Activated T-cell treated with anti-CD3 and anti-CD28 coated beads for 48 hours (primary cell): ENCODE results near the gene IGFBP5.

Experiments
- DNase-seq: peaks from one replicate; pipeline ENCODE4 v3.0.0-alpha.2; 2020; ENCODE audit warnings: low read depth

Gene IGFBP5

GRCh38 chr2:216688731-216689340, 6.5 kb downstream of the IGFBP5 start:
- DNase-seq: no peak

GRCh38 chr2:216687646-216688045, 7.7 kb downstream of the IGFBP5 start:
- DNase-seq: peak; percentile 20

- DNase-seq: no peak
Measured at GRCh38 chr2:216687111-216687510, 8.2 kb downstream of the IGFBP5 start.

- DNase-seq: no peak
Measured at GRCh38 chr2:216685327-216685875, 9.9 kb downstream of the IGFBP5 start.

- no peak for DNase-seq
Measured at GRCh38 chr2:216683846-216684245, 11.5 kb downstream of the IGFBP5 start.

- DNase-seq: no peak
Measured at GRCh38 chr2:216681683-216682082, 13.7 kb downstream of the IGFBP5 start.

- no peak for DNase-seq
Measured at GRCh38 chr2:216680951-216681629, 14.3 kb downstream of the IGFBP5 start.

- DNase-seq: no peak
Measured at GRCh38 chr2:216679658-216680024, 15.7 kb downstream of the IGFBP5 start.

GRCh38 chr2:216678813-216679657, 16.3 kb downstream of the IGFBP5 start:
- DNase-seq: no peak

- no peak for DNase-seq
Measured at GRCh38 chr2:216678098-216678465, 17.3 kb downstream of the IGFBP5 start.

- DNase-seq: no peak
Measured at GRCh38 chr2:216677439-216678097, 17.8 kb downstream of the IGFBP5 start.

GRCh38 chr2:216676630-216677029, 18.7 kb downstream of the IGFBP5 start:
- DNase-seq: no peak

GRCh38 chr2:216674376-216674775, 21.0 kb downstream of the IGFBP5 start:
- no peak for DNase-seq

- DNase-seq: no peak
Measured at GRCh38 chr2:216673609-216674008, 21.7 kb downstream of the IGFBP5 start.

GRCh38 chr2:216673021-216673420, 22.3 kb downstream of the IGFBP5 start:
- DNase-seq: no peak

GRCh38 chr2:216672466-216672865, 22.9 kb downstream of the IGFBP5 start:
- DNase-seq: no peak

GRCh38 chr2:216671791-216672343, 23.5 kb downstream of the IGFBP5 start:
- no peak for DNase-seq

- no peak for DNase-seq
Measured at GRCh38 chr2:216671081-216671411, 24.3 kb downstream of the IGFBP5 start.

GRCh38 chr2:216670266-216671080, 24.9 kb downstream of the IGFBP5 start:
- DNase-seq: no peak

GRCh38 chr2:216666461-216667233, 28.7 kb downstream of the IGFBP5 start:
- DNase-seq: peak; percentile 58
